Measurements from ENCODE around the gene SLC6A13.
"Not testable (repeated sequence)": the region's sequence is repeated elsewhere in the genome, so short reads cannot be mapped to it uniquely, and the experiment has no call there.

SLC6A13 gene

GRCh38 chr12:232731-233614 is 29.7 kb downstream of the SLC6A13 start:
- DNase-seq = no peak

GRCh38 chr12:230925-231671 is 31.5 kb downstream of the SLC6A13 start:
- DNase-seq = no peak

DNA sequence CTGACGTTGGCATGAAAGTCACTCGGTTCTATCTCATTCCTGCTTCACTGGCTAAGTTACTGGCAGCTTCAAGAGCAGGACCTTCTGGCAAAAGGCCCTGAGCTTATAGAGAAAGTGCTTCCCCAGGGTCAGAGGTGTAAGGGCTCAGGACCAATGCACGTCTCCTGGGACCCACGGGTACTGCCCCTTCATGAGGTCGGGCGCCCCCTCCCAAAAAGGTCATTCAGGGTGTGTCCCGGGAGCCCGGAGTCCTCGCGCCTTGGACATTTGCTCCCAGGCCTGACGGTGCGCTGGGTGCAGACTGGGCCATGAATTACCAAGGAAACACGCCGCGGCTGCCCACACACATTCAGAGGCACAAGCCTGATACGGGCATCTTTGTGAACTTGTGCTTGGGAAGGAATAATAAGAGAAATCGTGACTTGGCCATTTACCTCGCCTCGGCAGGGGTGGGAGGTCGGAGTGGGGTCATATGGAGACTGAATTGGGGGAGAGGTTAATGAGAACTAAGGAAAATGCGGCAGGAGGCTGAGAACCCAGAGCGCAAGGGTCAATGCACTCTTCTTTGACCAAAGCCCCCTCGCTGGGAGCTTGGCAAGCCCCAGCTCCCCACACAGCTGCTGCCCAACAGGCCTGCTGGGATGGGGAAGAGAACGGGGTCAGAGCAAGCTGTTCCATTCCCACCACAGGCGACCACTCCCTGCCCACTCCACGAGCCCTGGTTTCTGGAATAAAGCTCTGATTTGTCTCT is 33.0 kb downstream of the SLC6A13 start:
- no peak for DNase-seq

DNA sequence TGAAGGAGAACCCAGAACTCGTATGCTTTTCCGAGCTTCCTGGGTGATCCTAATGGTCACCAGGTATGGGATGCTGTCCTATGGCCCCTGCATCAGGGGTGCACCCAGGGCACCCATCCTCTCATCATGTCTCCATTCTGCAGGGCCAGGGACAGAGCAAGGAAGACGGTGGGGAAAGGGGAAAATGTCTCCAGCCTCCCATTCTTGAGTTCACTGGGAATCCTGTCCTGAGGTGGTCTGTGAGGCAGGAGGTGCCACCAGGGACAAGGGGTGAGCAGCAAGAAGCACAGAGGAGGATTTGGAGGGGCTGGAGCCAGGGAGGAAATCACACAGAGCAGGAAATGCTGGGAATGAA is 33.8 kb downstream of the SLC6A13 start:
- no peak for DNase-seq

DNA sequence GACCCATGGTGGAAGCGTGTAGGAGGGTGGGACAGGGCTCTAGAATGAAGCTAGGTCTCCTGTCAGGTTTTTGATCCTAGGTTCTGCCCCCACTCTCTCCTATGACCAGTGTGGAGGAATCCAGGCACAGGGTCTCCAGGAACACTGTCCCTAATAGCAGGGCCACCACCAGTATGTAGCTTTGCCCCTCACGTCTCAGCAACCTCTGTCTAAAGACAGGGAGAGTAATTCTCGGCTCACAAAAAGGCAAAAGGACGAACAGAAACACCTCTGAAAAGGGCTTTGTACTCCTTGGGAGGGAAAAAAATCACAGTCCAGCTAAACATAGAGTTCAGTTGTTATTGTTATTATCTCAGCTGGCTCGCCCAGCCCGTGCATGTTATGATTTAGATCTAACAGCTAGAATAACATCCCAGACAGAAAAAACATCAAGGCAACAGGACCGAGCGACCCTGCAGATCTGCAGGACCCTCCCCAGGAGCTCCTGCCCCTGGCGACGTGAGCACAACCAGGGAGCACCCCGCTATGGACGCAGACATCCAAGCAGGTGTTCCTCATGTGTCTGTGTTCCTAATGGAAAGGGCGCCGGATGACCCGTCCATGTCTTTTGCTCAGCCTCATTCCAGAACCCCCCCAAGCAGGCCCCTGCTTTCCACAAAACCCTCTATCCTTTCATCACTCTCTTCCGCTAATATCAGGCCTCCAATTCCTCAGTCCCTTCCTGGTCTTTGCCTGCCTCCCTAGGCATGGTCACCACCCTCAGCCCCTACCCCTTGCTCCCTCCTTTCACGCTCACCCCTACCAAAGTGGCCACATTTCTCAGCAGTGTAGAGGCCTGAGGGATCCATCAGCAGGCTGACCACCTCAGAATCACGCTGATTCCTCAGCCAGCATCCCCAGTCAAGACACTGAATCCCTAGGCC is 34.5 kb downstream of the SLC6A13 start:
- DNase-seq = no peak

GRCh38 chr12:227286-227915 is 35.2 kb downstream of the SLC6A13 start:
- DNase-seq = no peak

DNA sequence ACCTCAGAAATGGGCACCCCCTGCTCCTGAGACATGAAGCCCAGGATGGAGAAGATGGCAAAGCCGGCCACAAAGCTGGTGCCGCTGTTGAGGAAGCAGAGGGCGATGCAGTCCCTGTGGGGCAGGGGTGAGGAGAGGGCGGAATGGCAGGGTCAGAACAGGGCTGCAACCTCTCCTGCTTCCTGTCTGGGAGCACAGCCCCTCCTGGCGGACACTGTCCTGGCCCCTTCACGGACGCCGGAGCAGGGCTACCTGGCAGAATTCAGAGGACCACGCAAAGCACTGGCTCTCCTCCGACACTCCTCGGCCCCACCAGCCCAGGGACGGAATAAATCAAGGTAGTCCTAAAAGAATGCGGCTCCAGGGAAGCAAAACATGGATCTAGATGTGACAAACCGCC is 36.2 kb downstream of the SLC6A13 start:
- no peak for DNase-seq

DNA sequence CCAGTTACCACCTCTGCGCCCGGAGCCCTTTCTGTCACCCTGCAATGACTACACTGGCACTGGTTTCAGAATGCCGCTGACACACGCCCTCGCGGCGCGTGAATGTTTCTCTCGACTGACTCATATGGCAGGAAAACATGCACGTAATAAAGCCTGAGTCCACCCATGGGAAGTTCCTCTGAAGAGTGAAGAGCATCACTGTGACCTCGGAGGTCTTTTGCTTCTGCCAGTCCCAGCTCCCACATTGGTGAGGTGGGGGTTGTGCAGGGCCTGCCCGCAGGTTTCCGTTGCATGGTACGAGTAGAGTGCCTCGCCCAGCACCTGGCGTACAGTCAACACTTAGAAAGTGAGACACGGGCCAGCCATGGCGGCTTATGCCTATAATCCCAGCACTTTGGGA is 37.6 kb downstream of the SLC6A13 start:
- DNase-seq = no peak

DNA sequence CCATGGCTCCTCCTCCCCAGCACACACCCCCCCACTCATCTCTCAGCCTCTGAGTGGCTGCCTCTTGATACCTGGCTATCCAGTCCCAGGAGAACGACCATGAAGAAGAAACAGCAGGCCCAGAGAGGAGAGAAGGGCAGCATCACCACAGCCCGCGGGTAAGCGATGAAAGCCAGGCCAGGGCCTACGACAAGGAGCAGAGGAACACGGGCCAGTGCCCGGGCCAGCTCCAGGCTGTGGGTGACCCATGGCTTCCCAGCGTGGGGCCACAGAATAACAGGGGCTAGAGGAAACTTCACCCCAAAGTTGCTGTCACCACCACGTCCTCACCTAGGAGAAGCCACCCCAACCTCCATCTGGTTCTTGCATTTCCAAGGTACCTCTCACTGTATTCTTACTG is 38.3 kb downstream of the SLC6A13 start:
- DNase-seq = no peak

GRCh38 chr12:223841-224240 is 38.8 kb downstream of the SLC6A13 start:
- DNase-seq = no peak

DNA sequence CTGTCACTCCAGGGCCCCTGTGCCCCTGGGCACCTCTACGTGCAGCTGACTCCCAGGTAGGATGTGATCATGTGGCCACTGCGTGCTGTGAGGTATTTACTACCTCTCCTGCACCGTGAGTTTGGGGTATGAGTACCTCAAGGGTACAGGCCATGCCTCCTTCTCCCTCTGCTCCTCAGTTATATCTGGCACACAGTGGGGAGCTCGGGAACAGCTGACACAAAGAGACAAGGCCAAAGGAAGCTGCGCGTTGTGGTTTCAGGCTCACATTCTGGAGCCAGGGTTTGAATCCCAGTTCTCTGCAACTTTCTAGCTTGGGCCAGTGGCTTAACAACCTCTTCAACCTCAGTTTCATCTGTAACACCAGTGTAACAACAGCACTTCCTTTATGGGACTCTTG is 40.9 kb downstream of the SLC6A13 start:
- no peak for DNase-seq

DNA sequence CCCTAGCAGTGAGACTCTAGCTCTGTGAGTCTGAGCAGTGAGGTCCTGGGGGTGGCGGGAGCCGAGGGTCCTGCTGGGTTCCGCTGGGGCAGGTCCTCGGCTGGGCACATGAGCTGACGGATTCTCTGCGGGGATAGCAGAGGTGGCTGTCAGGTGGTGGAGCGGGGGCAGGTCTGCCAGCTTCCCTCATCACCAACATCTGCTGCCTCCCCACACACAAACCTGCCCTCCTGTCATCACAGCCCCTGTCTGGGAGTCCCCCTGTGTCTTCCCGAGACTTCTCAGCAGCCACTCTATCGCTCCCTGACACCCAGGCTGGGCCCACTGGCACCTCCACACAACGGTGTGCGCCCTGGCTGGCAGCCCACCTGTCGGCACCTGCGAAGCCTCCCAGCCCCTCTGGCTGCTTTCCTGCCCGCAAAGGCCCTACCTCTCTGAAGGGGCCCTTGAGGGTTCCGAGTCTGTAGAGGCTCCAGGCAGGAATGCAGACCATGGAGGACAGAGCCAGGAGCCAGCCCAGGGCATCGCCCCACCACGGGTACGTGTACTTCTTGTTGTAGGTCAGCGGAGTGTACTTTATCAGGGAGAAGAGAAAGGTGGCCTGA is 41.6 kb downstream of the SLC6A13 start:
- DNase-seq = no peak

DNA sequence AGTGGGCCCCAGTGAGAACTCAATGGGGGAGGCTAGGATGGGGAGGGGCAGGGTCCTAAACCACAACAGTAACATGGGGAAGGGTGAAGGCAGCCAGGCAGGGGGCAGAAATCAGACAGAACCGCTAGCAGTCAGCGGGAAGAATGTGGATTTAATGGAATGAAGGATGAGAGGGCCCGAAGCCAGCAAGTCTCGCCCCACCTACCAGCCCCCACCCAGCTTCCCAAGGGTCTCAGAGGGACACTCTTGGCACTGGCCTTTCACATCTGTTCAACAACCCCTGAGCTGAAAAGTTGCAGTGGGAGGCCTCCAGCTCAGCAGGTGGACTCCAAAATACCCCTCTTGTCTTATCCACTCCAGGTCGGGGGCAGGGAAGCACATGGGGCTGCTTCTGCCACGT is 42.1 kb downstream of the SLC6A13 start:
- DNase-seq = no peak

- DNase-seq = peak; percentile 19
Observed at GRCh38 chr12:219891-220352, 42.7 kb downstream of the SLC6A13 start.

DNA sequence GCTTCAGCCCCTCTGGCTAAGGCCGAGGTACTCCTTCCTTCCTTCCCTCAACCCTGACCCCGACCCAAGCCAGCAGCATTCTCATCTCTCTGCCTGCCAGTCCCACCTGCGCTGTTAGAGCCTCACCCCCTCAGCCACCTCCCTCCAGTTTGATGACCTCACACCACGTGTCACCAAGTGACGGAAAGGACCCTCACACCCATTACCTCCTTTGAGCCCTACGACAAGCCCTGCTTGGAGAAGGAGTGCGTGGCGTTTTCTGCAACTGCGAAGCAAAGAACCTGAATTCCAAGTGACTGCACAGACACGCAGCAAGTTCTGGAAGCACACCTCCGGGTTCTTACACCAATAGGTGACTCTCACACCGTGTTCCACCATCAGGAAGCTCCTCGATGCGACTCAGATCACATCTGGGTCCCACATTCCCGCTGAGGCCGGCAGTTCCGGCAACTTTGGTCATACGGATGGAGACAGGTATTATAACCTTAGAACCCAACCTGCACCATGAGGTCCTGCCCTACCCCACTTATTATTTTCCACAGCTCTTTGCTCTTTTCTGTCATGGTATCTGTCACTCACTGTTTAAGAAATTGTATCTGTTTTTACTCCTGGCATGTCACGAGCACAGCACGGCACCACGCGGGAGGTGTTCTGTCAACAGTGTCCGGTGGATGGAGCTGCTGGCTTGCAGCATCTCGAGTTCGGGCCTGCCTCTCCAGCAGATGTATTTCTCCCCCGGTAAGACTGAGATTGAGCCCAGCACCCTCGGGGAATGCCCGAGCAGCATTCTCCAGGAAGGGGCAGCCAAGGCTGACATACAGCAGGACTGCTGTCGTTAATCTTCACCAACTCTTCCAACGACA is 43.7 kb downstream of the SLC6A13 start:
- DNase-seq = no peak

- DNase-seq = no peak
Observed at GRCh38 chr12:218221-218620, 44.4 kb downstream of the SLC6A13 start.

- DNase-seq = not testable (repeated sequence)
Observed at GRCh38 chr12:217029-217428, 45.6 kb downstream of the SLC6A13 start.

DNA sequence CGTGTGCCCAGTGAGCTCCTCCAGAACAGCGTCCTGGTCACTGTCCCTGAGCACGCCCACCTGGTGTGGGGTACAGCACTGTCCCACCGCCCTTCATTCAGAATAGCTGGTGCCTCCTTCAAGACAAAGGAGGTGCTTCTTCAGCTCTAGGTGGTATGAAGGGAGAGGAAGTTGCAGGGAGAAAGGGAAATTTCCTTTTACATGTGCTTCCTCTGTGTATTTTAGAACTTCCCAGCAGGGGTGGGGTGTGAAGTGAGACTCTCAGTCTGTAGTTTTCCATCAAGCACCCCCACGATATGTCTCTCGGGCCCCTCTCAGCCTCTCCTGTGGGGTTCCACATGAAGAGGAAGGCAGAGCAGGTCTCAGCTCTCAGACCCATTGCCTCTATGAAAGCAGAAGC is 47.5 kb downstream of the SLC6A13 start:
- DNase-seq = no peak

GRCh38 chr12:214003-214741 is 48.5 kb downstream of the SLC6A13 start, which contains the start of gene SLC6A12:
Gene SLC6A12, minus strand, starts transcription at chr12:214157. Its CDS starts 4,171 bp downstream, at chr12:209986.
- DNase-seq = no peak

Measured in CD4-positive, alpha-beta T cell treated with Interleukin-6 for 4 hours (primary cell).